ENCODE results near the gene MANBA. TPM values are rescaled to one million over a fixed set of nuclear protein-coding genes. Genes with fewer than 3 reads are reported as not detected.

MANBA gene
- total and polyA plus RNA-seq, 2 of the 13 experiments (the other 11 are each of a cell fraction or from before 2014, with no cell fraction given), result 11.7 to 33.3 TPM

DNA sequence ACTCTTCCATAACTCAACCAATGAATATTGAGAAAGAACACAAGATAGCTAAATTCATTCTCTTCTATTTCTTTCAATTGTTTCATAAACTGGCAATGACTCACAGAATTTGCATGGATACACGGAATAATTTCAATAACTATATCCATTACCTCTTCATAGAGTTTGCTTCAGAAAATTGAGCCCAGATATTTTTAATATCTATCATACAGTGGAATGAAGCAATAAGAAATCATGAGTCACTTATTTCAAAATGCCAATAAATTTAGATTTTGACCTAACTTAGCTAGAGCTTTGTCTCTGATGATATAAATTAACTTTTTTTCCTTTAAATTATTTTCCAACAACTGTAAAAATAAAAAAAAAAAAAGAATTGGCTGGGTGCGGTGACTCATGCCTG, 22.2 kb upstream of the MANBA start:
- TF ChIP-seq ZFP37 (CRISPR knock-in tag; IDR thresholded peaks at IDR 0.05; ENCODE audit: borderline replicate concordance) (no peak), ZNF337 (CRISPR knock-in tag; IDR thresholded peaks at IDR 0.05; ENCODE audit: borderline replicate concordance, low read depth) (no peak), PPARG (CRISPR knock-in tag; conservative IDR thresholded peaks at IDR 0.05) (no peak), ZNF136 (CRISPR knock-in tag; IDR thresholded peaks at IDR 0.05; ENCODE audit: low read depth) (no peak), SNAPC2 (CRISPR knock-in tag; IDR thresholded peaks at IDR 0.05) (no peak), ZNF713 (CRISPR knock-in tag; IDR thresholded peaks at IDR 0.05) (no peak), AKAP8 (CRISPR knock-in tag; IDR thresholded peaks at IDR 0.05) (no peak), REXO4 (CRISPR knock-in tag; IDR thresholded peaks at IDR 0.05; ENCODE audit: borderline replicate concordance) (no peak), ZNF644 (CRISPR knock-in tag; IDR thresholded peaks at IDR 0.05; ENCODE audit: low read depth) (no peak), DNMT1 (CRISPR knock-in tag; IDR thresholded peaks at IDR 0.05) (no peak), ZNF780A (CRISPR knock-in tag; IDR thresholded peaks at IDR 0.05) (no peak), RXRA (CRISPR knock-in tag; IDR thresholded peaks at IDR 0.05) (no peak), HNRNPH1 (optimal IDR thresholded peaks at IDR 0.05; ENCODE audit: low read depth, low read length) (no peak), GTF2F1 (IDR thresholded peaks at IDR 0.05; ENCODE audit: low read length) (no peak)
- TF ChIP-seq, protein P1, sequence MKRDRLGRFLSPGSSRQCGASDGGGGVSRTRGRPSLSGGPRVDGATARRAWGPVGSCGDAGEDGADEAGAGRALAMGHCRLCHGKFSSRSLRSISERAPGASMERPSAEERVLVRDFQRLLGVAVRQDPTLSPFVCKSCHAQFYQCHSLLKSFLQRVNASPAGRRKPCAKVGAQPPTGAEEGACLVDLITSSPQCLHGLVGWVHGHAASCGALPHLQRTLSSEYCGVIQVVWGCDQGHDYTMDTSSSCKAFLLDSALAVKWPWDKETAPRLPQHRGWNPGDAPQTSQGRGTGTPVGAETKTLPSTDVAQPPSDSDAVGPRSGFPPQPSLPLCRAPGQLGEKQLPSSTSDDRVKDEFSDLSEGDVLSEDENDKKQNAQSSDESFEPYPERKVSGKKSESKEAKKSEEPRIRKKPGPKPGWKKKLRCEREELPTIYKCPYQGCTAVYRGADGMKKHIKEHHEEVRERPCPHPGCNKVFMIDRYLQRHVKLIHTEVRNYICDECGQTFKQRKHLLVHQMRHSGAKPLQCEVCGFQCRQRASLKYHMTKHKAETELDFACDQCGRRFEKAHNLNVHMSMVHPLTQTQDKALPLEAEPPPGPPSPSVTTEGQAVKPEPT (CRISPR knock-in tag; IDR thresholded peaks at IDR 0.05; ENCODE audit: low read depth), result no peak
- TF ChIP-seq, protein P2, sequence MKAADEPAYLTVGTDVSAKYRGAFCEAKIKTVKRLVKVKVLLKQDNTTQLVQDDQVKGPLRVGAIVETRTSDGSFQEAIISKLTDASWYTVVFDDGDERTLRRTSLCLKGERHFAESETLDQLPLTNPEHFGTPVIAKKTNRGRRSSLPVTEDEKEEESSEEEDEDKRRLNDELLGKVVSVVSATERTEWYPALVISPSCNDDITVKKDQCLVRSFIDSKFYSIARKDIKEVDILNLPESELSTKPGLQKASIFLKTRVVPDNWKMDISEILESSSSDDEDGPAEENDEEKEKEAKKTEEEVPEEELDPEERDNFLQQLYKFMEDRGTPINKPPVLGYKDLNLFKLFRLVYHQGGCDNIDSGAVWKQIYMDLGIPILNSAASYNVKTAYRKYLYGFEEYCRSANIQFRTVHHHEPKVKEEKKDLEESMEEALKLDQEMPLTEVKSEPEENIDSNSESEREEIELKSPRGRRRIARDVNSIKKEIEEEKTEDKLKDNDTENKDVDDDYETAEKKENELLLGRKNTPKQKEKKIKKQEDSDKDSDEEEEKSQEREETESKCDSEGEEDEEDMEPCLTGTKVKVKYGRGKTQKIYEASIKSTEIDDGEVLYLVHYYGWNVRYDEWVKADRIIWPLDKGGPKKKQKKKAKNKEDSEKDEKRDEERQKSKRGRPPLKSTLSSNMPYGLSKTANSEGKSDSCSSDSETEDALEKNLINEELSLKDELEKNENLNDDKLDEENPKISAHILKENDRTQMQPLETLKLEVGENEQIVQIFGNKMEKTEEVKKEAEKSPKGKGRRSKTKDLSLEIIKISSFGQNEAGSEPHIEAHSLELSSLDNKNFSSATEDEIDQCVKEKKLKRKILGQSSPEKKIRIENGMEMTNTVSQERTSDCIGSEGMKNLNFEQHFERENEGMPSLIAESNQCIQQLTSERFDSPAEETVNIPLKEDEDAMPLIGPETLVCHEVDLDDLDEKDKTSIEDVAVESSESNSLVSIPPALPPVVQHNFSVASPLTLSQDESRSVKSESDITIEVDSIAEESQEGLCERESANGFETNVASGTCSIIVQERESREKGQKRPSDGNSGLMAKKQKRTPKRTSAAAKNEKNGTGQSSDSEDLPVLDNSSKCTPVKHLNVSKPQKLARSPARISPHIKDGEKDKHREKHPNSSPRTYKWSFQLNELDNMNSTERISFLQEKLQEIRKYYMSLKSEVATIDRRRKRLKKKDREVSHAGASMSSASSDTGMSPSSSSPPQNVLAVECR (CRISPR knock-in tag; IDR thresholded peaks at IDR 0.05; ENCODE audit: borderline replicate concordance), result no peak
- TF ChIP-seq, protein P3, sequence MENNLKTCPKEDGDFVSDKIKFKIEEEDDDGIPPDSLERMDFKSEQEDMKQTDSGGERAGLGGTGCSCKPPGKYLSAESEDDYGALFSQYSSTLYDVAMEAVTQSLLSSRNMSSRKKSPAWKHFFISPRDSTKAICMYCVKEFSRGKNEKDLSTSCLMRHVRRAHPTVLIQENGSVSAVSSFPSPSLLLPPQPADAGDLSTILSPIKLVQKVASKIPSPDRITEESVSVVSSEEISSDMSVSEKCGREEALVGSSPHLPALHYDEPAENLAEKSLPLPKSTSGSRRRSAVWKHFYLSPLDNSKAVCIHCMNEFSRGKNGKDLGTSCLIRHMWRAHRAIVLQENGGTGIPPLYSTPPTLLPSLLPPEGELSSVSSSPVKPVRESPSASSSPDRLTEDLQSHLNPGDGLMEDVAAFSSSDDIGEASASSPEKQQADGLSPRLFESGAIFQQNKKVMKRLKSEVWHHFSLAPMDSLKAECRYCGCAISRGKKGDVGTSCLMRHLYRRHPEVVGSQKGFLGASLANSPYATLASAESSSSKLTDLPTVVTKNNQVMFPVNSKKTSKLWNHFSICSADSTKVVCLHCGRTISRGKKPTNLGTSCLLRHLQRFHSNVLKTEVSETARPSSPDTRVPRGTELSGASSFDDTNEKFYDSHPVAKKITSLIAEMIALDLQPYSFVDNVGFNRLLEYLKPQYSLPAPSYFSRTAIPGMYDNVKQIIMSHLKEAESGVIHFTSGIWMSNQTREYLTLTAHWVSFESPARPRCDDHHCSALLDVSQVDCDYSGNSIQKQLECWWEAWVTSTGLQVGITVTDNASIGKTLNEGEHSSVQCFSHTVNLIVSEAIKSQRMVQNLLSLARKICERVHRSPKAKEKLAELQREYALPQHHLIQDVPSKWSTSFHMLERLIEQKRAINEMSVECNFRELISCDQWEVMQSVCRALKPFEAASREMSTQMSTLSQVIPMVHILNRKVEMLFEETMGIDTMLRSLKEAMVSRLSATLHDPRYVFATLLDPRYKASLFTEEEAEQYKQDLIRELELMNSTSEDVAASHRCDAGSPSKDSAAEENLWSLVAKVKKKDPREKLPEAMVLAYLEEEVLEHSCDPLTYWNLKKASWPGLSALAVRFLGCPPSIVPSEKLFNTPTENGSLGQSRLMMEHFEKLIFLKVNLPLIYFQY (CRISPR knock-in tag; IDR thresholded peaks at IDR 0.05; ENCODE audit: borderline replicate concordance), result no peak
- BruUV-seq (replicated peaks), result no TSS peak
- intact Hi-C loops (cut with micrococcal nuclease; ENCODE audit: unreplicated experiment) (no loop called here), in situ Hi-C loops (cut with HindIII; ENCODE audit: extremely low pct_ligation_motif_present, low pct_unique_long_range_greater_than_20kb) (no loop called here)
- FAIRE-seq (no peak), DNase-seq (ENCODE audit: low spot score) (no peak), ATAC-seq (no peak)
- WGBS (ENCODE audit: low lambda C conversion rate), result 96% methylated on average over 2 of the region's 2 CpGs
- no peaks in the 10 kb centered on the region for H3K36me3 ChIP-seq (replicated peaks in 1 of 2; ENCODE audit: control insufficient read depth in 1 of 2, insufficient read depth in 2 of 2, low read length in 2 of 2)
- no peak overlapping the region for H3K4me2 ChIP-seq (ENCODE audit: low read depth, low read length)
- H3K79me2 ChIP-seq (ENCODE audit: insufficient read depth, low read length), result no peaks in the 10 kb centered on the region
- ChIA-PET POLR2A (interaction anchor here (0.7 kb wide), 1 partner anchor 339 kb away, joined by 3 read pairs; no protein-coding TSS in a partner anchor), CTCF (ENCODE audit: low intra/inter-chr PET ratio, low total read pairs) (no interaction called here)
- H2AFZ ChIP-seq (ENCODE audit: low read length), result no peak overlapping the region
- no peaks in the 10 kb centered on the region for H3K9me3 ChIP-seq (ENCODE audit: low read length)
- no peak overlapping the region for H3K4me3 ChIP-seq (replicated peaks in 1 of 3; ENCODE audit: insufficient read depth in 1 of 3, low read depth in 2 of 3, low read length in 3 of 3)
- H3K4me1 ChIP-seq (ENCODE audit: insufficient read depth, low read length), result peaks cover 38% of the 10 kb centered on the region
- no peaks in the 10 kb centered on the region for H4K20me1 ChIP-seq (ENCODE audit: insufficient read depth, low read length)
- H3K27ac ChIP-seq (ENCODE audit: extremely low read length, insufficient read depth, low read length), result no peak overlapping the region
- no peak overlapping the region for H3K9ac ChIP-seq (ENCODE audit: insufficient read depth, low read depth, low read length)
- no peaks in the 10 kb centered on the region for H3K27me3 ChIP-seq (ENCODE audit: control insufficient read depth in 1 of 2, insufficient read depth in 2 of 2, low read length in 2 of 2)
